WTC11 (cell line): Measurements from ENCODE around the gene E2F4.

ENCODE experiments used
- CTCF ChIP-seq: fragments of 200-600 bp; IDR thresholded peaks from 2 replicates; pipeline ENCODE4 v1.8.0; 2022; ENCODE audit warnings: antibody characterized with exemption
- E2F4 ChIP-seq: sonication (generic); formaldehyde crosslinking; IDR thresholded peaks from 2 replicates; pipeline ENCODE4 v1.8.1; 2022; ENCODE audit warnings: low read depth, mild to moderate bottlenecking, moderate library complexity, missing genetic modification reagents, borderline replicate concordance
- EMX1 ChIP-seq: fragments of 250-450 bp; sonication (Bioruptor Pico); IDR thresholded peaks from 2 replicates; pipeline ENCODE4 v1.8.0; 2021; ENCODE audit warnings: mild to moderate bottlenecking
- FOXP4 ChIP-seq: sonication (generic); formaldehyde crosslinking; IDR thresholded peaks from 2 replicates; pipeline ENCODE4 v1.8.0; 2022; ENCODE audit warnings: mild to moderate bottlenecking, missing genetic modification reagents
- KAT7 ChIP-seq: sonication (generic); formaldehyde crosslinking; IDR thresholded peaks from 2 replicates; pipeline ENCODE4 v1.8.1; 2023; ENCODE audit warnings: missing genetic modification reagents, mild to moderate bottlenecking, borderline replicate concordance
- RELA ChIP-seq: sonication (generic); formaldehyde crosslinking; IDR thresholded peaks from 2 replicates; pipeline ENCODE4 v1.8.1; 2022; ENCODE audit warnings: missing genetic modification reagents, mild to moderate bottlenecking, borderline replicate concordance
- SP1 ChIP-seq: sonication (generic); formaldehyde crosslinking; conservative IDR thresholded peaks from 2 replicates; pipeline ENCODE4 v1.8.1; 2022; ENCODE audit warnings: missing genetic modification reagents

- TF ChIP-seq E2F4 (CRISPR knock-in tag): no peak
- no peak for TF ChIP-seq FOXP4 (CRISPR knock-in tag)
- no peak for TF ChIP-seq CTCF
- no peak for TF ChIP-seq SP1
- no peak for TF ChIP-seq RELA (CRISPR knock-in tag)
- no peak for TF ChIP-seq EMX1 (CRISPR knock-in tag)
- no peak for TF ChIP-seq KAT7
These were observed 43.7 kb upstream of the E2F4 start for GRCh38 chr16:67148221-67148620.
